GM21619 (cell line): ENCODE measurements around the gene LBR.
"Not testable (repeated sequence)": the region's sequence is repeated elsewhere in the genome, so short reads cannot be mapped to it uniquely, and the experiment has no call there.

Source experiments
- ATAC-seq: cut with Tn5 transposase; IDR thresholded peaks from one replicate; pipeline ENCODE4 v1.9.1; 2021; ENCODE audit not compliant: unreplicated experiment

Gene LBR

GRCh38 chr1:225427235-225428067, at the start of gene LBR:
TSS of gene LBR (minus strand) at chr1:225428038. CDS start at chr1:225424075, 3,963 bp downstream.
- ATAC-seq: peak; percentile 30

GRCh38 chr1:225477296-225477911, 49.6 kb upstream of the LBR start:
- no peak for ATAC-seq

- ATAC-seq: no peak
Observed at GRCh38 chr1:225476538-225476988, 48.7 kb upstream of the LBR start.

- ATAC-seq: no peak
Observed at GRCh38 chr1:225476100-225476511, 48.3 kb upstream of the LBR start.

- ATAC-seq: peak; percentile 67
Observed at GRCh38 chr1:225474986-225475820, 47.4 kb upstream of the LBR start.

- no peak for ATAC-seq
Observed at GRCh38 chr1:225474439-225474985, 46.7 kb upstream of the LBR start.

GRCh38 chr1:225473676-225474438, 46.0 kb upstream of the LBR start:
- ATAC-seq: not testable (repeated sequence)

- not testable (repeated sequence) for ATAC-seq
Observed at GRCh38 chr1:225473266-225473665, 45.4 kb upstream of the LBR start.

- no peak for ATAC-seq
Observed at GRCh38 chr1:225471453-225472301, 43.8 kb upstream of the LBR start.

GRCh38 chr1:225471109-225471452, 43.2 kb upstream of the LBR start:
- ATAC-seq: no peak

- ATAC-seq: no peak
Observed at GRCh38 chr1:225470211-225471108, 42.6 kb upstream of the LBR start.

- no peak for ATAC-seq
Observed at GRCh38 chr1:225469051-225469450, 41.2 kb upstream of the LBR start.

GRCh38 chr1:225468270-225469020, 40.6 kb upstream of the LBR start:
- no peak for ATAC-seq

- peak; percentile 94 for ATAC-seq
Observed at GRCh38 chr1:225467193-225468020, 39.6 kb upstream of the LBR start.

- ATAC-seq: no peak
Observed at GRCh38 chr1:225466848-225467192, 39.0 kb upstream of the LBR start.

GRCh38 chr1:225465793-225466517, 38.1 kb upstream of the LBR start:
- no peak for ATAC-seq
